PC-3 (cell line): ENCODE data around the gene CHD6. TPM values are rescaled to one million over a fixed set of nuclear protein-coding genes. Genes with fewer than 3 reads are reported as not detected.

Experiments
- ATAC-seq: fragments of 200-7000 bp; cut with Tn5 transposase; 2 replicates; pipeline ENCODE4 v1.9.1; 2020; ENCODE audit warnings: mild to moderate bottlenecking, moderate library complexity
- BruUV-seq: library from RNA; stranded (reverse); fragments of 400-500 nt; replicated peaks from 2 replicates; lab custom pipeline; 2021; lab: Mats Ljungman, UMichigan
- CTCF ChIA-PET: fragments of 300-600 bp; sonication (Branson Sonifier 250); formaldehyde crosslinking; loops from one replicate; lab custom pipeline; 2022; ENCODE audit warnings: antibody characterized with exemption; lab: Charles Lee
- POLR2A ChIA-PET: fragments of 300-600 bp; sonication (Branson Sonifier 250); formaldehyde crosslinking; loops from one replicate; lab custom pipeline; 2022; ENCODE audit warnings: antibody characterized with exemption; ENCODE audit not compliant: unreplicated experiment; lab: Charles Lee
- DNase-seq: peaks from one replicate; pipeline ENCODE4 v3.0.0-alpha.2; 2015
- H2AFZ ChIP-seq: fragments of 300-600 bp; sonication (generic); 2 replicates; pipeline ENCODE4 v1.6.0; 2016; ENCODE audit warnings: antibody characterized with exemption, low read length
- H3F3A ChIP-seq: fragments of 300-600 bp; sonication (generic); one replicate; pipeline ENCODE4 v1.6.0; 2017; ENCODE audit warnings: antibody characterized with exemption, low read length, control low read depth, mild to moderate bottlenecking; ENCODE audit not compliant: unreplicated experiment
- H3K27ac ChIP-seq: fragments of 300-600 bp; sonication (generic); 2 replicates; pipeline ENCODE4 v1.5.1; 2016; ENCODE audit warnings: mild to moderate bottlenecking, low read length
- H3K27me3 ChIP-seq: fragments of 300-600 bp; sonication (generic); 2 replicates; pipeline ENCODE4 v1.6.1; 2016; ENCODE audit warnings: low read length, mixed read lengths
- H3K36me3 ChIP-seq: fragments of 300-600 bp; sonication (generic); 2 replicates; pipeline ENCODE4 v1.6.1; 2016; ENCODE audit warnings: low read depth, mixed run types, low read length, mixed read lengths
- H3K4me1 ChIP-seq: fragments of 300-600 bp; sonication (generic); 2 replicates; pipeline ENCODE4 v1.5.1; 2016; ENCODE audit warnings: low read length; ENCODE audit not compliant: insufficient read depth
- H3K4me2 ChIP-seq: fragments of 300-600 bp; sonication (generic); 2 replicates; pipeline ENCODE4 v1.6.0; 2016; ENCODE audit warnings: low read length
- H3K4me3 ChIP-seq: fragments of 300-600 bp; sonication (generic); 2 replicates; pipeline ENCODE4 v1.5.1; 2016; ENCODE audit warnings: mild to moderate bottlenecking, low read length, mixed read lengths
- H3K79me2 ChIP-seq: fragments of 300-600 bp; sonication (generic); 2 replicates; pipeline ENCODE4 v1.6.1; 2017; ENCODE audit warnings: low read length, mixed read lengths
- H3K9ac ChIP-seq: fragments of 300-600 bp; sonication (generic); 2 replicates; pipeline ENCODE4 v1.6.0; 2016; ENCODE audit warnings: mild to moderate bottlenecking, low read length
- H3K9me2 ChIP-seq: fragments of 300-600 bp; sonication (generic); replicated peaks from 2 replicates; pipeline ENCODE4 v1.6.1; 2016; ENCODE audit warnings: mixed run types, low read length, mixed read lengths
- H3K9me3 ChIP-seq: fragments of 300-600 bp; sonication (generic); 2 replicates; pipeline ENCODE4 v1.6.1; 2016; ENCODE audit warnings: low read length, mixed read lengths
- H4K20me1 ChIP-seq: fragments of 300-600 bp; sonication (generic); 2 replicates; pipeline ENCODE4 v1.6.1; 2016; ENCODE audit warnings: low read length, mixed read lengths
- EZH2 ChIP-seq: fragments of 300-600 bp; sonication (generic); IDR thresholded peaks from one replicate; pipeline ENCODE4 v1.6.1; 2017; ENCODE audit warnings: antibody characterized with exemption, mild to moderate bottlenecking, low read length; ENCODE audit not compliant: unreplicated experiment
- EZH2phosphoT487 ChIP-seq: fragments of 300-600 bp; sonication (generic); IDR thresholded peaks from 2 replicates; pipeline ENCODE4 v1.6.1; 2018; ENCODE audit warnings: mild to moderate bottlenecking, antibody characterized with exemption, low read length, borderline replicate concordance
- intact Hi-C: fragments of 100-400 bp; cut with micrococcal nuclease; formaldehyde crosslinking; loops from 2 replicates; pipeline ENCODE4 v1.9.0; 2023
- total RNA-seq: library from RNA; depleted of rRNA; stranded (reverse); fragments of >200 nt; gene quantifications from 2 replicates; pipeline ENCODE4 v1.2.3, GENCODE V29; 2014
- TF ChIP-seq, protein P1 (sequence below): fragments of 300-600 bp; sonication (generic); conservative IDR thresholded peaks from 2 replicates; pipeline ENCODE4 v1.5.1; 2017; ENCODE audit warnings: antibody characterized with exemption, low read depth, mild to moderate bottlenecking, low read length

CHD6 gene
- total RNA-seq, 1 experiment from 2014 or later, result 19.5 TPM

DNA sequence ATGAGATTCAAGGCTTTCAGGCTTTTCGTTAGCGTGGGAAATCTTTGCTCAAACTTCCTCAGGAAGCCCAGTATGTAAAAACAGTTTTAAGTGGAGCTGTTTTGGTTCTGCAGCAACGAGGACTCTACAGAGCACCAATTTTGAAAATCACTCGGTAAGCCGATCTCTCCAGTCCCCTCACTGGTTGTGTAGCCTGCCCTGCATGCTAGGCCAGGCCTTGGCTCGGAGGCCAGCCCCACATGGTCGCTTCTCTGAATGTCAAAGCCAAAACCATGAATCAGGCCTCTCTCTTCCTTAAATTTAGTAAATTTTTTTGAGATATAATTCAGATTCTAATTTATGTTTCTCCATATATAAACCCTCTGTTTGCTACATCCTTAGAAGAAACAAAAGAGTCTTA is 108.0 kb downstream of the CHD6 start:
- ChIA-PET POLR2A (no interaction called here), CTCF (no interaction called here)
- no peak for ATAC-seq
- no peaks in the 10 kb centered on the region for H3K27me3 ChIP-seq
- H3K79me2 ChIP-seq, result no peaks in the 10 kb centered on the region
- H3K9ac ChIP-seq, result no peak overlapping the region
- H3K9me3 ChIP-seq, result no peaks in the 10 kb centered on the region
- no peak overlapping the region for H3K27ac ChIP-seq
- no peaks in the 10 kb centered on the region for H3F3A ChIP-seq
- H3K4me1 ChIP-seq, result no peaks in the 10 kb centered on the region
- TF ChIP-seq, protein P1, sequence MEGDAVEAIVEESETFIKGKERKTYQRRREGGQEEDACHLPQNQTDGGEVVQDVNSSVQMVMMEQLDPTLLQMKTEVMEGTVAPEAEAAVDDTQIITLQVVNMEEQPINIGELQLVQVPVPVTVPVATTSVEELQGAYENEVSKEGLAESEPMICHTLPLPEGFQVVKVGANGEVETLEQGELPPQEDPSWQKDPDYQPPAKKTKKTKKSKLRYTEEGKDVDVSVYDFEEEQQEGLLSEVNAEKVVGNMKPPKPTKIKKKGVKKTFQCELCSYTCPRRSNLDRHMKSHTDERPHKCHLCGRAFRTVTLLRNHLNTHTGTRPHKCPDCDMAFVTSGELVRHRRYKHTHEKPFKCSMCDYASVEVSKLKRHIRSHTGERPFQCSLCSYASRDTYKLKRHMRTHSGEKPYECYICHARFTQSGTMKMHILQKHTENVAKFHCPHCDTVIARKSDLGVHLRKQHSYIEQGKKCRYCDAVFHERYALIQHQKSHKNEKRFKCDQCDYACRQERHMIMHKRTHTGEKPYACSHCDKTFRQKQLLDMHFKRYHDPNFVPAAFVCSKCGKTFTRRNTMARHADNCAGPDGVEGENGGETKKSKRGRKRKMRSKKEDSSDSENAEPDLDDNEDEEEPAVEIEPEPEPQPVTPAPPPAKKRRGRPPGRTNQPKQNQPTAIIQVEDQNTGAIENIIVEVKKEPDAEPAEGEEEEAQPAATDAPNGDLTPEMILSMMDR, result no peak
- TF ChIP-seq EZH2 (no peak), EZH2phosphoT487 (no peak)
- no peaks in the 10 kb centered on the region for H4K20me1 ChIP-seq
- H2AFZ ChIP-seq, result no peak overlapping the region
- no TSS peak for BruUV-seq
- 0 out of 2 replicates have a peak, but pooled peaks cover 5% of the 10 kb centered on the region for H3K36me3 ChIP-seq
- H3K4me3 ChIP-seq, result no peak overlapping the region
- intact Hi-C loops, result no loop called here
- DNase-seq, result no peak
- no peaks in the 10 kb centered on the region for H3K9me2 ChIP-seq
- H3K4me2 ChIP-seq, result no peak overlapping the region

GRCh38 chr20:41509316-41510200 is 108.6 kb downstream of the CHD6 start:
- TF ChIP-seq EZH2phosphoT487 (no peak), EZH2 (no peak)
- TF ChIP-seq, protein P1, result no peak
- no peaks in the 10 kb centered on the region for H3F3A ChIP-seq
- H3K9ac ChIP-seq, result no peak overlapping the region
- H3K27ac ChIP-seq, result no peak overlapping the region
- ChIA-PET CTCF (no interaction called here), POLR2A (no interaction called here)
- no peaks in the 10 kb centered on the region for H3K27me3 ChIP-seq
- no peak for ATAC-seq
- H4K20me1 ChIP-seq, result no peaks in the 10 kb centered on the region
- BruUV-seq, result no TSS peak
- no peak for DNase-seq
- no peaks in the 10 kb centered on the region for H3K9me2 ChIP-seq
- H3K36me3 ChIP-seq, result peaks cover 9% of the 10 kb centered on the region; the same call in 1 of the 2 replicates
- no peaks in the 10 kb centered on the region for H3K4me1 ChIP-seq
- H3K4me3 ChIP-seq, result no peak overlapping the region
- no peak overlapping the region for H2AFZ ChIP-seq
- no peak overlapping the region for H3K4me2 ChIP-seq
- no peaks in the 10 kb centered on the region for H3K79me2 ChIP-seq
- intact Hi-C loops, result no loop called here
- H3K9me3 ChIP-seq, result no peaks in the 10 kb centered on the region

DNA sequence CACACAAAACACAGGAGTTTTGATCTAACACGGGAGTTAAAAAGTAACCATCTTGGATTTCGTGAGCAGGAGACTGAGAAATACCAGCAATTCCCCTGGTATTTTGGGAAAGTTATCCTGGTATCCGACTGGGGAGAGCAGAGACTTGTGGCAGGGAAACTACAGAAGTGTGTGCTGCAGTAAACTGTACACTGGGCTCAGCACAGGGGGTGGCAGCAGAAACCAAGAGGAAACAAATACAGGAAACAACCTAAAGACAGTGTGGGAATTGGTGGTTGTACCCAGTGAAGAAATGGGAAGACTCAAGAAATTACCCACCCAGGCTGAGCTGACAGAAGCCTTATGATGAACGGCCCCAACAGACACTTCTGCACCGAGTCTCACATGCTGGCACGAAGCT is 109.8 kb downstream of the CHD6 start:
- Histone ChIP-seq H3K9me2 (no peaks in the 10 kb centered on the region), H3K4me1 (no peaks in the 10 kb centered on the region), H2AFZ (no peak overlapping the region), H4K20me1 (no peaks in the 10 kb centered on the region), H3K27me3 (no peaks in the 10 kb centered on the region), H3K79me2 (no peaks in the 10 kb centered on the region), H3K4me3 (no peak overlapping the region), H3F3A (no peaks in the 10 kb centered on the region), H3K9me3 (no peaks in the 10 kb centered on the region), H3K9ac (no peak overlapping the region), H3K27ac (no peak overlapping the region), H3K36me3 (peaks cover 9% of the 10 kb centered on the region; the same call in 1 of the 2 replicates), H3K4me2 (no peak overlapping the region)
- BruUV-seq, result no TSS peak
- no peak for DNase-seq
- ChIA-PET POLR2A (no interaction called here), CTCF (no interaction called here)
- no peak for ATAC-seq
- intact Hi-C loops, result no loop called here
- TF ChIP-seq, protein P1, result no peak
- no peak for TF ChIP-seq EZH2
- no peak for TF ChIP-seq EZH2phosphoT487
